ENCODE data around the gene PRR19. TPM values are rescaled to one million over a fixed set of nuclear protein-coding genes. Genes with fewer than 3 reads are reported as not detected.
A peak's percentile ranks its signal among the peaks of the same experiment; 100 is the strongest.

PRR19 gene
- total RNA-seq, 1 donor from 2014 or later = 2.4 TPM

- Mint-ChIP-seq H3K27me3 (no peaks in the 10 kb centered on the region), H3K9me3 (no peaks in the 10 kb centered on the region), H3K4me3 (no peak overlapping the region), H3K36me3 (peaks cover 3% of the 10 kb centered on the region), H3K4me1 (ENCODE audit: unreplicated experiment) (peaks cover 39% of the 10 kb centered on the region), H3K27ac (no peak overlapping the region)
- DNase-seq (ENCODE audit: extremely low spot score, unreplicated experiment) = no peak
- no peak for TF ChIP-seq CTCF (conservative IDR thresholded peaks at IDR 0.05)
These were observed 27.8 kb upstream of the PRR19 start for GRCh38 chr19:42274065-42274682.

GRCh38 chr19:42275103-42275502 is 26.8 kb upstream of the PRR19 start:
- Mint-ChIP-seq H3K27ac (peak overlapping the region; percentile 73), H3K4me1 (ENCODE audit: unreplicated experiment) (peaks cover 39% of the 10 kb centered on the region), H3K36me3 (peaks cover 3% of the 10 kb centered on the region), H3K27me3 (no peaks in the 10 kb centered on the region), H3K9me3 (no peaks in the 10 kb centered on the region), H3K4me3 (no peak overlapping the region)
- no peak for DNase-seq (ENCODE audit: extremely low spot score, unreplicated experiment)
- no peak for TF ChIP-seq CTCF (conservative IDR thresholded peaks at IDR 0.05)

- Mint-ChIP-seq H3K9me3 (no peaks in the 10 kb centered on the region), H3K4me1 (ENCODE audit: unreplicated experiment) (peaks cover 35% of the 10 kb centered on the region), H3K4me3 (no peak overlapping the region), H3K36me3 (peaks cover 3% of the 10 kb centered on the region), H3K27me3 (no peaks in the 10 kb centered on the region), H3K27ac (no peak overlapping the region)
- TF ChIP-seq CTCF (conservative IDR thresholded peaks at IDR 0.05) = no peak
- no peak for DNase-seq (ENCODE audit: extremely low spot score, unreplicated experiment)
These were observed 26.4 kb upstream of the PRR19 start for GRCh38 chr19:42275517-42275916.

GRCh38 chr19:42276284-42276683 is 25.6 kb upstream of the PRR19 start:
- no peaks in the 10 kb centered on the region for H3K27me3 Mint-ChIP-seq
- no peaks in the 10 kb centered on the region for H3K9me3 Mint-ChIP-seq
- DNase-seq (ENCODE audit: extremely low spot score, unreplicated experiment) = no peak
- peaks cover 31% of the 10 kb centered on the region for H3K4me1 Mint-ChIP-seq (ENCODE audit: unreplicated experiment)
- H3K36me3 Mint-ChIP-seq = peaks cover 3% of the 10 kb centered on the region
- peak overlapping the region; percentile 6 for H3K27ac Mint-ChIP-seq
- peak overlapping the region; percentile 31 for H3K4me3 Mint-ChIP-seq
- TF ChIP-seq CTCF (conservative IDR thresholded peaks at IDR 0.05) = no peak

GRCh38 chr19:42276821-42277220 is 25.1 kb upstream of the PRR19 start:
- Mint-ChIP-seq H3K4me1 (ENCODE audit: unreplicated experiment) (peaks cover 29% of the 10 kb centered on the region), H3K36me3 (peaks cover 3% of the 10 kb centered on the region), H3K27ac (no peak overlapping the region), H3K4me3 (peak overlapping the region; percentile 20), H3K27me3 (no peaks in the 10 kb centered on the region), H3K9me3 (no peaks in the 10 kb centered on the region)
- no peak for DNase-seq (ENCODE audit: extremely low spot score, unreplicated experiment)
- no peak for TF ChIP-seq CTCF (conservative IDR thresholded peaks at IDR 0.05)

Measured in type B pancreatic cell (in vitro differentiated cells).